GM15510 (cell line): ENCODE data around the gene RAB3C.

ENCODE experiments used
- POLR2A ChIP-seq: IDR thresholded peaks from 3 replicates; pipeline ENCODE4 v1.6.1; 2011; ENCODE audit warnings: borderline replicate concordance; ENCODE audit not compliant: insufficient read length; ENCODE audit errors: extremely low read depth

The RAB3C gene

GRCh38 chr5:58620336-58620735 is 37.5 kb downstream of the RAB3C start:
- no peak for TF ChIP-seq POLR2A

DNA sequence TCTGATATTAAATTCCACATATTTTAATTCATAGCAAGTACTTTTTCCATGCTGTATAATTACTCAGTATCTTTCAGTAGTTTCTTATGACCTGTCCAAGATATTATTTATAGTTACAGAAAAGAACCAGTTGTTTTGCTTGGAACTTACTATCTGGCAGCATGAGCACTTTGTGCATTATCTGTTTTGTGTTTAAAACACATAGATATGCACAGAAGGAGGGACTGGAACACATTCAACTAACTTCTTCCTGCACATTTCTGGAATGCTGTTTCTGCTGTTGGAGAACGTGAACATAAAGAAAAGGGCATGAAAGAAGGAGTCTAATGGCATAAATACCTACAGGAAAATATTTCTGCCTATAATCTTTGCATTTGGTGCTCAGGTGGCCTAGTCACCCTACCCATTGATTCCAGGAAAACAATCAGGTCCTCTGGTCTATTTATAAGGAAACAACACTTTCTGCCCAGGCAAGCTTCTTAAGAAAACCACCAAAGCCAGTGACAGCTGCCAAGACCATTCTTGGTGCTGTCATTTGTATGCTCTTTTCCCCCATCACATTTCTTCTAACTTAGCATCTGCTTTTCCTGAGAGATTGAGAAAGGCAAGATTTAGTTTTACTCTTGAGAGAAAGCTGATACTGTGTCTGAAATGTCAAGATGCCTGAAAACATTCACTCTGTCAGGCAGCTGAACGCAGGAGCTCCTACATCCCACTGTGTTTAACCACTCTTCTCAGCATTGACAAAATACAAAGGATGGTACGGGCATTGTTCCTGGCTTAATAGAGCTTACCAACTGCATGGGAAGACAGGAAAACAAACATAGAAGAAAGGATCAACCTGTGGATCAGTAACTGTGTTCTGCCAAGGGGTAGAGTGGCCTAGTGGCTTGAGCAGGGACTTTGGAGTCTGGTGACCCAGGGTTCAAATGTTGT is 40.3 kb downstream of the RAB3C start:
- TF ChIP-seq POLR2A, result no peak

GRCh38 chr5:58628626-58629025 is 45.8 kb downstream of the RAB3C start:
- TF ChIP-seq POLR2A, result no peak

DNA sequence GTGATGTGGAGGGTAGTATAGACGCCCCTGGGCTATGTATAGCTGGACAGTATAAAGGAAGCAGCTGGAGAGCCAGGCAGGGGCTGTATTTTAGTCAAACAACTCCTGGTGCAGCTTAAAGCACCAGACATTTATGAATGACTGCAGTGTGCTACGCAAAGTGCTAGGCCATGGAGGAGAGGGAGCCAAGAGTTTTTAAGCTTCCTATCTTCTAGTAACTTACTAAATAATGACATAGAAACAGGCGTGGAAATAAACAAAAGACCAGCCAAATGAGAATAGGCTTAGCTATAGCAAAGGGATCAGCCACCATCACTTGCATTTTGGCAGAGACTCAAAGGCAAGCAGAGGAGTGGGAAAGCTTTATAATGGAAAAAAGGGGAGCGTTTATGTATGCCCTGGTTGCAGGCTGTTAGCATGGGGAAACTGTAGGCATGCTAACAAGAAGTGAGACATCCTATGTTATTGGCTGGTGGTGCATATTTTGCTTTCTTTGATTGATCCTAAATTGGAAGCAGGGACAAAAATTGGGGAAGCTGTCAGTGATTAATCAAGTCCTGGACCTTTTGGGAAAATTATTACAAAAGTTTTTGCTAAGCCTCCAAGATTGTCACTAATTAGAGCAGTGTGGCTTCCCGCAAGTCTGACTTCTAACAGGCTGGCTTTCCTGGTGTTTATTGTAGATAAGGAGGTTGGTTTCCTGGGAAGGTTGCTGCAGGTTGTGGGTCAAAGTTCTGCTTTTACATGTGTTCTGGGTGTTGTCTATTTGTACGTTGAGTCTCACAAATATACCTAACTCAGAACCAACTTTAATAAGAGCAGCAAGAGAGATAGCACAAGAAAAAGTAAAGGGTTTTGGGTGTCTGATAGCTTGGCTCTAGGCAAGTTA is 46.6 kb downstream of the RAB3C start:
- TF ChIP-seq POLR2A, result no peak

GRCh38 chr5:58631895-58632294 is 49.0 kb downstream of the RAB3C start:
- no peak for TF ChIP-seq POLR2A

DNA sequence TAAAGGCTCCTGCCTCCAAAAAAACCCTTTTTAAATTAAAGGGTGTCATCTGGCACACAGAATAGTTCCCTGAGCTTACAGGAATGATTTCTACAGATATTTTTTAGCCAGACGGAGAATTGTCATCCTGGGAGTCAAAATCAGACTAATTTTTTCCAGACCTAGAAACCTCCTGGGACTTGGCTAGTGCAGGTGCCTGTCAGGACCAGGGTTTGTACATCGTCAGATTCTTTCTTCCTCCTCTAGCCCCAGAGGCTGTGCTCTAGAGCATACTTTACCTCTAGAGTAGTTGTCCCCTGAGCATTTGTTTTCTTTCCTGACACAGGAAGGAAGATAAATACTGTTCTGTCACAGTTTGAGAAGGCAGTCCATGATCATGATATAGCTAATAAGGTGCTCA is 52.5 kb downstream of the RAB3C start:
- no peak for TF ChIP-seq POLR2A

- TF ChIP-seq POLR2A, result no peak
These were observed 57.1 kb downstream of the RAB3C start for GRCh38 chr5:58640011-58640410.

GRCh38 chr5:58641533-58641932 is 58.7 kb downstream of the RAB3C start:
- TF ChIP-seq POLR2A, result no peak

DNA sequence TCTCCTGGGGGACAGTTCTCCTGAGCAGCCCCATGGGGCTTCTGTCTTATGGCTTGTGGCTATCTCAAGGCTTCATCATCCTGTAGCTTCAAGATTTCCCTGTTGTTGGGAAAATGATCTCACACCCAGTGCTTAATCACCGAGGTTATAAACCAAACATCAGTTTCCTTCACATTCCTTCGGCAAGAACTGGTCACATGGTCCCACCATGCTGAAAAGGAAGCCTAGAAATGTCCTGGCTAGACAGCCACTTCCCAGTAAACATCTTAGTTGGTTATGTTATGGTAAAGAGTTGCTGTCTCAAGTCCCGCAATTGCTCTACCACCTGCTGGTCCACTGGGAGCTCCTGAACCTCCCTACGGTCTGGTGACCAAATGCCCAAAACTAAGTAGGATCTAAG is 66.0 kb downstream of the RAB3C start:
- TF ChIP-seq POLR2A, result no peak

DNA sequence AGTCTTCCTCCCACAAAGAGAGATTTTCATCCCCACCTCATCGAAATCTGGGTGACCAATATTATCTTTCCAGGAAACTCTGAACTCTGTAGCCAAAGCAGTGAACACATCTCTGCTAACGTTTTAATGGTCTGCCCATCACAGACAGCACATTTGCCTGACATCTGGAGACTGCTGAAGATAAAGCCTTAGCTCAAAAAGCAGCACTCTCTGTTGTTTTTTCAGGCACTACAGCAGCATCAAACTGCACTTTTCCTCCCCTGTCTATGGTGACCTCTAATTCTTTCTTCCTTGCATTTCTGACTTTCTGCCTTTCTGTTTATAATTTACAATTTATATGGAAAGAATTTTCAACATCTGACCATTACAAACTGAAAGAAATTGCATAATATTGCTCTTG is 66.8 kb downstream of the RAB3C start:
- TF ChIP-seq POLR2A, result no peak

GRCh38 chr5:58653521-58653920 is 70.6 kb downstream of the RAB3C start:
- TF ChIP-seq POLR2A, result no peak

DNA sequence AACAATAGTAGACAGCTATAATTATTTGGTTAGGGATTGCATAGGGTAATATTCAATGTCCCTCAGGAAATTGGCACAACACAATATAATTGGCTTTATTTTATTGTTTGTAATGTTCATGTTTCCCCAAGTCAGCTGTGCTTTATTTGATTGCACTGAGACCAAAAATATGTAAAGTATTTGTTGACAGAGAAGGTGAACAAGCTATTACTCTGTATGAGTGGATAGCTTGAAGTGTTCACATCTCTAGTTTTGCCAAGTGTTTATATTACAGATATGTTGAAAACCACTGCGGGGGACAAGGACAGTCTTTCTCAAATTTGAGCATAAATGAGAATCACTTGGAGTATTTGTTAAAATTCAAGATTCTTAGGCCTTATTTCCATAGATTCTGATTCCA is 83.3 kb downstream of the RAB3C start:
- no peak for TF ChIP-seq POLR2A

DNA sequence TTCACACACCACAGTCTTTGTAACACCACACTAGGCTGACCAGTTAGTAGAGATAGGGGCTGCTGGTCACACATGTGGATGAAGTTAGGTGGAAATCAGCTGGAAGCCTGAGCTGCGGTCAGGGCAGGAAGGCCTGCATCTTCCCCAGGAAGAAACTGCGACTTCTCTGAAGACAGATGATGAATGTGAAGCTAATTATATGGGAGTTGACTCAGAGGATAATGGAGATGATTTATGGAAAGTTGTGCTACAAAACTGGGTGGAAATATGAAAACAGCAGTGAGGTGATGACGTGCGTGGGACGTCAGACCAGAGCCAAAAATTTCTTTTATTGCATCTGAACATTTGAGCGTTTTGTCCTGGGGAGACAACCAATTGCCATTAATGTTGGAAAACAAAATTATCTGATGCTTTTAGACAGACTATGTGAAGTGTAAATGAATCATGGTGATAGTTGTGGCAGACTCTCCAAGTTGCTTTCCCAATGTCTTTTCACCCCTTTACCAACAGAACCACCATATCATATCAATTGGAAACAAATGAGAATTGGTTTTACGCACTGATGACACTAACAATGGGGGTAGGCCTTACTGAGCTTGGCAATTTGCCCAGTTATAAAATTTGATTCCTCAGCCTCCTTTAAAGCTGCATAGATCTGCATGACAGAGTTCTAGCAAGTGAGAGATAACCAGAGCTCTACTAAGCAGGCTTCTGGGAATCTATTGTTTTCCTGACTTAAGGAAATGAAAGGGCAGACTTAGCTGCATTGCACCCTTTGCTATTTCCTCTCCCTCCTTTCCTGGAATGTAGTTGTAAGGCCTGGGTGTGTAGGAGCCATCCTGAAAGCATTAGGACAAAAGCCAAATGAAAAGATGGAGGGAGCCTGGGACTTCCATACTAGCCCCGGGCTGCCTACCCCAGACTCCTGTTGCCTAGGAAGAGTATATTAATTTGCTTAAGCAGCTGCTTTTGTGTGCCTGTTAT is 84.0 kb downstream of the RAB3C start:
- TF ChIP-seq POLR2A, result no peak

DNA sequence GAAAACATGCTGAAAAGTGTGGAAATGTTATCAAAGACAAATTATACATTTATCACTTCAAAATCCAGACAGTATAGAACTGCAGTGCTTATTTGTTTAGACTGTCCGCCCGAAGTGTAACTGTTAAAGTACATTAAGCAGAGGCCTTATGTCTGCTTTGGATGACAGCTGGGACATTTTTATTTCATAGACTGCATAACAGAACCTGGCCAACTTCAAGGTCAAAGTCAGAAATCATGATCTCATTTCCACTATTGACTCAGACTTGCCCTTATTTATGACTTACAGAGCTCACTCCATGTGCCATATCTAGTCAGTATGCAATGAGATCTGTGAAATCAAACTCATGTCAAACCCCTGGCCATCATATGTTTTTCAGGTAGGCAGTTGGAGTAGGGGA is 87.7 kb downstream of the RAB3C start:
- no peak for TF ChIP-seq POLR2A
